HEK293 (cell line): ENCODE results near the gene RNF144B.

ENCODE experiments used
- CTCF ChIA-PET: fragments of 350-600 bp; formaldehyde crosslinking; extraction: SDS; loops from one replicate; lab custom pipeline; 2021; ENCODE audit warnings: antibody characterized with exemption; lab: Yijun Ruan, JAX
- POLR2A ChIA-PET: fragments of 300-600 bp; formaldehyde crosslinking; extraction: SDS; loops from one replicate; lab custom pipeline; 2020; ENCODE audit warnings: antibody characterized with exemption, inconsistent platforms; lab: Yijun Ruan, JAX
- H3K27ac ChIP-seq: fragments of 200-500 bp; sonication (Bioruptor generic); 2 replicates; pipeline ENCODE4 v1.5.1; 2014; ENCODE audit warnings: low read depth, low read length, control low read depth, inconsistent platforms; ENCODE audit errors: extremely low read depth
- H3K36me3 ChIP-seq, 2 experiments: fragments of 200-500 bp in 1 of 2; sonication (Bioruptor generic) in 1 of 2; 1 replicate in 1 of 2; 2 replicates in 1 of 2; pipeline ENCODE4 v1.5.1; 2014 to 2017; ENCODE audit warnings: inconsistent platforms in 2 of 2, low read length in 2 of 2; ENCODE audit not compliant: control insufficient read depth in 2 of 2, insufficient read depth in 1 of 2
- H3K4me1 ChIP-seq: fragments of 200-500 bp; sonication (Bioruptor generic); 2 replicates; pipeline ENCODE4 v1.5.1; 2014; ENCODE audit warnings: mild to moderate bottlenecking, low read length, inconsistent platforms; ENCODE audit not compliant: control insufficient read depth, insufficient read depth
- H3K4me3 ChIP-seq: 2 replicates; pipeline ENCODE4 v1.5.1; 2011; ENCODE audit warnings: low read depth, mild to moderate bottlenecking, control low read depth, low read length, moderate library complexity
- H3K9me3 ChIP-seq: fragments of 200-500 bp; sonication (Bioruptor generic); 2 replicates; pipeline ENCODE4 v1.5.1; 2014; ENCODE audit warnings: low read depth, low read length, inconsistent platforms; ENCODE audit not compliant: control insufficient read depth, insufficient read depth
- GFI1B ChIP-seq: fragments of 450-650 bp; formaldehyde crosslinking; IDR thresholded peaks from 2 replicates; pipeline ENCODE4 v1.5.1; 2016; ENCODE audit warnings: missing biosample characterization, missing genetic modification characterization
- TSHZ1 ChIP-seq: fragments of 450-650 bp; formaldehyde crosslinking; IDR thresholded peaks from 2 replicates; pipeline ENCODE4 v1.5.1; 2016; ENCODE audit warnings: missing biosample characterization, missing genetic modification characterization, borderline replicate concordance
- ZEB2 ChIP-seq: fragments of 450-650 bp; formaldehyde crosslinking; IDR thresholded peaks from 2 replicates; pipeline ENCODE4 v1.5.1; 2016; ENCODE audit warnings: missing biosample characterization, missing genetic modification characterization
- ZNF324 ChIP-seq: fragments of 450-650 bp; formaldehyde crosslinking; IDR thresholded peaks from 2 replicates; pipeline ENCODE4 v1.5.1; 2016; ENCODE audit warnings: missing biosample characterization, missing genetic modification characterization
- ZNF449 ChIP-seq: fragments of 450-650 bp; formaldehyde crosslinking; IDR thresholded peaks from 2 replicates; pipeline ENCODE4 v1.5.1; 2017; ENCODE audit warnings: missing biosample characterization, mild to moderate bottlenecking, missing genetic modification characterization, moderate library complexity
- ZNF561 ChIP-seq: fragments of 450-650 bp; IDR thresholded peaks from 2 replicates; pipeline ENCODE4 v1.5.1; 2018; ENCODE audit warnings: missing biosample characterization, missing genetic modification characterization, borderline replicate concordance
- ZNF660 ChIP-seq: fragments of 450-650 bp; IDR thresholded peaks from 2 replicates; pipeline ENCODE4 v1.5.1; 2018; ENCODE audit warnings: missing biosample characterization, mild to moderate bottlenecking, missing genetic modification characterization
- ZNF670 ChIP-seq: fragments of 450-650 bp; formaldehyde crosslinking; IDR thresholded peaks from 2 replicates; pipeline ENCODE4 v1.5.1; 2016; ENCODE audit warnings: missing biosample characterization, missing genetic modification characterization, low read depth
- ZNF677 ChIP-seq: fragments of 450-650 bp; IDR thresholded peaks from 2 replicates; pipeline ENCODE4 v1.5.0; 2018; ENCODE audit warnings: missing biosample characterization, mild to moderate bottlenecking, missing genetic modification characterization, moderate library complexity
- ZXDB ChIP-seq: fragments of 450-650 bp; formaldehyde crosslinking; IDR thresholded peaks from 2 replicates; pipeline ENCODE4 v1.5.1; 2016; ENCODE audit warnings: missing biosample characterization, missing genetic modification characterization
- TF ChIP-seq, protein P1 (sequence below): fragments of 450-650 bp; formaldehyde crosslinking; IDR thresholded peaks from 2 replicates; pipeline ENCODE4 v1.5.1; 2016; ENCODE audit warnings: missing biosample characterization, missing genetic modification characterization
- TF ChIP-seq, protein P2 (sequence below): fragments of 450-650 bp; formaldehyde crosslinking; IDR thresholded peaks from 2 replicates; pipeline ENCODE4 v1.5.0; 2017; ENCODE audit warnings: missing biosample characterization, missing genetic modification characterization, borderline replicate concordance
- TF ChIP-seq, protein P3 (sequence below): fragments of 450-650 bp; formaldehyde crosslinking; IDR thresholded peaks from 2 replicates; pipeline ENCODE4; 2016; ENCODE audit warnings: missing biosample characterization, missing genetic modification characterization

The RNF144B gene

DNA sequence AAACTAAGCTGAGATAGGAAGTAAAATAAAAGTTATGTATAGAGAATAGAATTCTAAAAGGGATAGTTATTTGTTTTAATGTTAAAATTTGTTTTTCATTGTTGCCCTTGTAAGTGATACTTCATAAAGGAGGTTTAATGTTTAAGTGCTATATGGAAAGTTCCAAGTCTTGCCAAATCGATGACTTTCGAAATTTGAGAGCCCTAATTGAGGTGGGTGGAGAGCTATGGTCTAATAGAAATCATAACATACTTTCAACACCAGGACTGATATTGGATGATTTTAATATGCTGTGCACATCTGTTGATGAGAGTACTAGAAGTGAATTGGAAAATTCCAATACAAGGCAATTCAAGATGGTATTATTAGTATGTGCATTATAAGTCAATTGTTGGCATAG lies 64.6 kb downstream of the RNF144B start:
- H3K36me3 ChIP-seq: no peaks in the 10 kb centered on the region
- ChIA-PET POLR2A (no interaction called here), CTCF (no interaction called here)
- TF ChIP-seq ZNF561 (tag by site-specific recombination): no peak
- TF ChIP-seq, protein P1, sequence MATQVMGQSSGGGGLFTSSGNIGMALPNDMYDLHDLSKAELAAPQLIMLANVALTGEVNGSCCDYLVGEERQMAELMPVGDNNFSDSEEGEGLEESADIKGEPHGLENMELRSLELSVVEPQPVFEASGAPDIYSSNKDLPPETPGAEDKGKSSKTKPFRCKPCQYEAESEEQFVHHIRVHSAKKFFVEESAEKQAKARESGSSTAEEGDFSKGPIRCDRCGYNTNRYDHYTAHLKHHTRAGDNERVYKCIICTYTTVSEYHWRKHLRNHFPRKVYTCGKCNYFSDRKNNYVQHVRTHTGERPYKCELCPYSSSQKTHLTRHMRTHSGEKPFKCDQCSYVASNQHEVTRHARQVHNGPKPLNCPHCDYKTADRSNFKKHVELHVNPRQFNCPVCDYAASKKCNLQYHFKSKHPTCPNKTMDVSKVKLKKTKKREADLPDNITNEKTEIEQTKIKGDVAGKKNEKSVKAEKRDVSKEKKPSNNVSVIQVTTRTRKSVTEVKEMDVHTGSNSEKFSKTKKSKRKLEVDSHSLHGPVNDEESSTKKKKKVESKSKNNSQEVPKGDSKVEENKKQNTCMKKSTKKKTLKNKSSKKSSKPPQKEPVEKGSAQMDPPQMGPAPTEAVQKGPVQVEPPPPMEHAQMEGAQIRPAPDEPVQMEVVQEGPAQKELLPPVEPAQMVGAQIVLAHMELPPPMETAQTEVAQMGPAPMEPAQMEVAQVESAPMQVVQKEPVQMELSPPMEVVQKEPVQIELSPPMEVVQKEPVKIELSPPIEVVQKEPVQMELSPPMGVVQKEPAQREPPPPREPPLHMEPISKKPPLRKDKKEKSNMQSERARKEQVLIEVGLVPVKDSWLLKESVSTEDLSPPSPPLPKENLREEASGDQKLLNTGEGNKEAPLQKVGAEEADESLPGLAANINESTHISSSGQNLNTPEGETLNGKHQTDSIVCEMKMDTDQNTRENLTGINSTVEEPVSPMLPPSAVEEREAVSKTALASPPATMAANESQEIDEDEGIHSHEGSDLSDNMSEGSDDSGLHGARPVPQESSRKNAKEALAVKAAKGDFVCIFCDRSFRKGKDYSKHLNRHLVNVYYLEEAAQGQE: no peak
- TF ChIP-seq TSHZ1: no peak
- TF ChIP-seq, protein P2, sequence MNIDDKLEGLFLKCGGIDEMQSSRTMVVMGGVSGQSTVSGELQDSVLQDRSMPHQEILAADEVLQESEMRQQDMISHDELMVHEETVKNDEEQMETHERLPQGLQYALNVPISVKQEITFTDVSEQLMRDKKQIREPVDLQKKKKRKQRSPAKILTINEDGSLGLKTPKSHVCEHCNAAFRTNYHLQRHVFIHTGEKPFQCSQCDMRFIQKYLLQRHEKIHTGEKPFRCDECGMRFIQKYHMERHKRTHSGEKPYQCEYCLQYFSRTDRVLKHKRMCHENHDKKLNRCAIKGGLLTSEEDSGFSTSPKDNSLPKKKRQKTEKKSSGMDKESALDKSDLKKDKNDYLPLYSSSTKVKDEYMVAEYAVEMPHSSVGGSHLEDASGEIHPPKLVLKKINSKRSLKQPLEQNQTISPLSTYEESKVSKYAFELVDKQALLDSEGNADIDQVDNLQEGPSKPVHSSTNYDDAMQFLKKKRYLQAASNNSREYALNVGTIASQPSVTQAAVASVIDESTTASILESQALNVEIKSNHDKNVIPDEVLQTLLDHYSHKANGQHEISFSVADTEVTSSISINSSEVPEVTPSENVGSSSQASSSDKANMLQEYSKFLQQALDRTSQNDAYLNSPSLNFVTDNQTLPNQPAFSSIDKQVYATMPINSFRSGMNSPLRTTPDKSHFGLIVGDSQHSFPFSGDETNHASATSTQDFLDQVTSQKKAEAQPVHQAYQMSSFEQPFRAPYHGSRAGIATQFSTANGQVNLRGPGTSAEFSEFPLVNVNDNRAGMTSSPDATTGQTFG (tag by site-specific recombination): no peak
- TF ChIP-seq ZNF670 (tag by site-specific recombination): no peak
- TF ChIP-seq GFI1B (tag by site-specific recombination): no peak
- no peak for TF ChIP-seq ZXDB (tag by site-specific recombination)
- no peak for TF ChIP-seq ZNF324 (tag by site-specific recombination)
- TF ChIP-seq, protein P3, sequence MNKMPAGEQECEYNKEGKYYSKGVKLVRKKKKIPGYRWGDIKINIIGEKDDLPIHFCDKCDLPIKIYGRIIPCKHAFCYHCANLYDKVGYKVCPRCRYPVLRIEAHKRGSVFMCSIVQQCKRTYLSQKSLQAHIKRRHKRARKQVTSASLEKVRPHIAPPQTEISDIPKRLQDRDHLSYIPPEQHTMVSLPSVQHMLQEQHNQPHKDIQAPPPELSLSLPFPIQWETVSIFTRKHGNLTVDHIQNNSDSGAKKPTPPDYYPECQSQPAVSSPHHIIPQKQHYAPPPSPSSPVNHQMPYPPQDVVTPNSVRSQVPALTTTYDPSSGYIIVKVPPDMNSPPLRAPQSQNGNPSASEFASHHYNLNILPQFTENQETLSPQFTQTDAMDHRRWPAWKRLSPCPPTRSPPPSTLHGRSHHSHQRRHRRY (tag by site-specific recombination): no peak
- no peak for TF ChIP-seq ZNF449 (tag by site-specific recombination)
- no peaks in the 10 kb centered on the region for H3K9me3 ChIP-seq
- no peak overlapping the region for H3K27ac ChIP-seq
- no peak overlapping the region for H3K4me3 ChIP-seq
- no peaks in the 10 kb centered on the region; the same call in 1 of the 2 replicates for H3K4me1 ChIP-seq

- no peaks in the 10 kb centered on the region; the same call in 1 of the 2 replicates for H3K4me1 ChIP-seq
- H3K9me3 ChIP-seq: no peaks in the 10 kb centered on the region
- H3K4me3 ChIP-seq: no peak overlapping the region
- ChIA-PET POLR2A (no interaction called here), CTCF (interaction anchor here (1.1 to 1.2 kb wide), 2 partner anchors 49 to 131 kb away, joined by 3 to 5 read pairs; no protein-coding TSS in a partner anchor)
- H3K27ac ChIP-seq: no peak overlapping the region
- TF ChIP-seq ZNF660 (tag by site-specific recombination): no peak
- TF ChIP-seq ZNF677 (tag by site-specific recombination): no peak
- TF ChIP-seq ZEB2 (tag by site-specific recombination): no peak
- TF ChIP-seq, protein P2 (tag by site-specific recombination): no peak
- H3K36me3 ChIP-seq: no peaks in the 10 kb centered on the region
Observed at GRCh38 chr6:18454446-18454845, 67.3 kb downstream of the RNF144B start.
